Effector memory CD8-positive, alpha-beta T cell (primary cell): ENCODE measurements around the gene POLK.
"Not testable (repeated sequence)": the region's sequence is repeated elsewhere in the genome, so short reads cannot be mapped to it uniquely, and the experiment has no call there.

ENCODE experiments used
- ATAC-seq: fragments of 150-1000 bp; cut with Tn5 transposase; replicated peaks from 2 replicates; pipeline ENCODE4 v1.10.0; 2021; ENCODE audit warnings: mild to moderate bottlenecking, moderate library complexity
- DNase-seq, 3 experiments: peaks; one replicate each; pipeline ENCODE4 v3.0.0; 2021
- H3K27ac Mint-ChIP-seq, 2 donors: one replicate each; pipeline ENCODE4 v1.8.0; 2022; ENCODE audit warnings: mild to moderate bottlenecking in 2 of 2, mixed read lengths in 2 of 2, moderate library complexity in 2 of 2
- H3K27me3 Mint-ChIP-seq, 2 donors: one replicate each; pipeline ENCODE4 v1.8.0; 2022; ENCODE audit warnings: mixed read lengths in 2 of 2
- H3K36me3 Mint-ChIP-seq: one replicate; pipeline ENCODE4 v1.8.0; 2022; ENCODE audit warnings: mild to moderate bottlenecking, moderate library complexity, mixed read lengths; ENCODE audit not compliant: insufficient read depth
- H3K4me1 Mint-ChIP-seq, 2 donors: one replicate each; pipeline ENCODE4 v1.8.0; 2022; ENCODE audit warnings: low read depth in 2 of 2, mixed read lengths in 2 of 2
- H3K4me3 Mint-ChIP-seq, 2 donors: one replicate each; pipeline ENCODE4 v1.8.0; 2022; ENCODE audit warnings: mild to moderate bottlenecking in 2 of 2, mixed read lengths in 2 of 2, moderate library complexity in 2 of 2
- H3K9me3 Mint-ChIP-seq, 2 donors: one replicate each; pipeline ENCODE4 v1.8.0; 2022; ENCODE audit warnings: mixed read lengths in 2 of 2

POLK gene

DNA sequence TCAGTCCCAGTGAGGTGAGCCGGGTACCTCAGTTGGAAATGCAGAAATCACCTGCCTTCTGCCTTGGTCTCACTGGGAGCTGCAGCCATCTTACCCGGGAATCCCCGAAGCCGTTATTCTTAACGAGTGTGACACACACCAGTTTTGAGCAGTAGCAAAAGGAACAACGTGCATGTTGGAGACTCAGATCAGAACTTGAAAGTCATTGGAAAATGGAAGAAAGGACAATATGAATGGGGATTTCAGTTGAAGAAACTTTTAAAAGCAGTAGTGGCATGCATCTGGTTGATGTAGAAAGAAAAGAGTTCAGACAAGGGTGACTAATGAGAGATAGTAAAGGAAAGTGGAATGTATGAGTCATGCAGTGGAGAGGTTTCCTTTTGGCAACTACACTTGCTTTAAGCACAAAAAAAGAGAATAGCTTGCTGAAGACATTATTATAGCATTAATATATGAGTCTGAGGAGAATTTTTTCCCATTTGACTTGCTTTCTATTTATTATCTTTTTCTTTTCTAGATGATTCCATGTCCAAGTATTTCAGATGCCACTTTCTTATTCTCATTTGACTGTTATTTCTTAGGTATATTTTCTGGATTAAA lies 55.1 kb downstream of the POLK start:
- peaks cover 23 to 34% of the 10 kb centered on the region in 2 donors for H3K4me1 Mint-ChIP-seq
- H3K27ac Mint-ChIP-seq = peak overlapping the region in 1 of 2 donors; percentile 13
- H3K36me3 Mint-ChIP-seq = peaks cover 4% of the 10 kb centered on the region
- DNase-seq = no peak
- ATAC-seq = peak; percentile 81
- peaks cover 0 to 6% of the 10 kb centered on the region in 2 donors for H3K9me3 Mint-ChIP-seq
- H3K4me3 Mint-ChIP-seq = peak overlapping the region in 1 of 2 donors; percentile 31
- H3K27me3 Mint-ChIP-seq = no peaks in the 10 kb centered on the region

DNA sequence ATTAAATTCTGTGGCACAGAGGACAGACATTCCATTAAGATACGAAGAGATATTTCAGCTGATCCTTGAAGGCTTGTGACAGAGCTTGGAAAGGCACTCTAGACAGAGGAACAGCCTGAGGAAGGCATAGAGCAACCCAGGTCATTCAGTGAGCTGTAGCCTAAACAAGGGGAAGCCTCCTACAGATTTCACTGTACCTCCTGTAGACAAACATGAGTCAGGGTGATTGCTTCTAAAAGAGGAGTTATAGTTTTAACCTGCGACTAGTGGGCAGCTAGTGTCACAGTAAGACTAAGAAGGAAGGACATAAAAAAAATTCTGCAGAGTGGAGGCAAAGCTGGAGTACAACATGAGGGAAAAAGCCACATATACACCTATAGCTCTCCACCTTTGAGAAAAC lies 56.0 kb downstream of the POLK start:
- Mint-ChIP-seq H3K36me3 (peaks cover 4% of the 10 kb centered on the region), H3K4me1 (peaks cover 18 to 34% of the 10 kb centered on the region in 2 donors), H3K27ac (peak overlapping the region in 1 of 2 donors; percentile 30), H3K9me3 (peaks cover 0 to 6% of the 10 kb centered on the region in 2 donors), H3K4me3 (no peak overlapping the region), H3K27me3 (no peaks in the 10 kb centered on the region)
- ATAC-seq = no peak
- no peak for DNase-seq

DNA sequence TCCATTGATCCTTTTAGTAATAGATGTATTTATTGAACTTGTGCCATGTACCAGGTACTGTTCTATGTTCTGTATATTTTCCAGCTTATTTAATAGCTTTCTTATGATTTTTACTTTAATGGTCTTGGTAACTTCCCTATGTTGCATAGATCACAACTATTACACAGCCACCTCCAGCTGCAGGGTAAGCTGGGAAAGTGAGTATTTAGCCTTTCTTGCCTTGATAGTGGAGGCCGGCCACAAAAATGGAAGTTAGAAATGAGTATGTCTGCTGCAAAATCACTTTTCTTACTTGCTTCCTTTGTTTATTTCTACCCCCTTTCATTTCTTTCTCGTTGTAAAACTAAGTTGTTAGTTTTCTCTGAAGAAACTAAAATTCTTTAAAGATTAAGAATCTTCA lies 56.5 kb downstream of the POLK start:
- Mint-ChIP-seq H3K9me3 (peaks cover 0 to 4% of the 10 kb centered on the region in 2 donors), H3K4me3 (no peak overlapping the region), H3K27me3 (no peaks in the 10 kb centered on the region), H3K4me1 (peaks cover 18 to 34% of the 10 kb centered on the region in 2 donors), H3K27ac (peak overlapping the region in 1 of 2 donors; percentile 30), H3K36me3 (peaks cover 4% of the 10 kb centered on the region)
- ATAC-seq = no peak
- DNase-seq = no peak

DNA sequence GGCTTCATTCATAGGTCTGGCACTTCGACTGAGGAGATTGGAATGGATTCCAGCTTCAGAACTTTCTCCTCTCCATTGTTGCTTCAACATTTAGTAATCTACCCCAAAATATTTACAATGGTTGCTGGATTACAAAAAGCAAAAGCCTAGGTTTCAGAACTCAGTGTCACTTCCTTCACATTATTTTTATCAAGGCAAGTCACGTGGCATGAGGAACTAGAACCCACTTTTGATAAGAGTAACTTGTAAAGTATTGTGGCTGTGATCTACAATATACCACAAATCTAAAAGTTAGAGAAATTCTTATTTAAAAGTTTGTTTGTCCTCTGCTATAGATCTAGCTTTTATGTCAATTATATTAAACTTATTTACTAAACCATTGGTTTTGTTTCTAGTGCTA lies 59.9 kb downstream of the POLK start:
- no peaks in the 10 kb centered on the region for H3K27me3 Mint-ChIP-seq
- H3K27ac Mint-ChIP-seq = no peak overlapping the region
- no peak for DNase-seq
- H3K4me3 Mint-ChIP-seq = no peak overlapping the region
- peaks cover 8% of the 10 kb centered on the region for H3K36me3 Mint-ChIP-seq
- peaks cover 7 to 18% of the 10 kb centered on the region in 2 donors for H3K4me1 Mint-ChIP-seq
- H3K9me3 Mint-ChIP-seq = no peaks in the 10 kb centered on the region
- no peak for ATAC-seq

DNA sequence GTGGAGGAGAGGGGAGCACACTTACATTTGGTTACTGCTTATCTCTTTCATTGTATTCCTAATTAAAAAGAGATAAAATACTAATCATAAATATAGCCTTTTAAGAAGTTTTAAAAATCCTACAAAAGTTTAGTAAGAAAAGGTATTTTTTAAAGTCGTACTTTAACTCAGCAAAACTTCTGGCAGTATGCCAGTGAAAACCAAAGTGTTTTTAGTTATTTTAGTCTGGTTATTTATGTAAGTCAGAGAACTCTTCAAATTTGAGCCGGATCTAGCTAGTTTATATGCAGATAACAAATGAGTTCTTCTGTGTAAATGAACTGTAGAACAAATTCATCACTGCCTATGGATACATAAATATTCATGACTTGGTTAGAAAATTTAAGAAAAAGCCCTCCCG lies 63.1 kb downstream of the POLK start:
- H3K36me3 Mint-ChIP-seq = peaks cover 24% of the 10 kb centered on the region
- no peak overlapping the region for H3K27ac Mint-ChIP-seq
- ATAC-seq (no peak), DNase-seq (no peak)
- no peaks in the 10 kb centered on the region for H3K4me1 Mint-ChIP-seq
- no peak overlapping the region for H3K4me3 Mint-ChIP-seq
- H3K27me3 Mint-ChIP-seq = no peaks in the 10 kb centered on the region
- H3K9me3 Mint-ChIP-seq = no peaks in the 10 kb centered on the region

DNA sequence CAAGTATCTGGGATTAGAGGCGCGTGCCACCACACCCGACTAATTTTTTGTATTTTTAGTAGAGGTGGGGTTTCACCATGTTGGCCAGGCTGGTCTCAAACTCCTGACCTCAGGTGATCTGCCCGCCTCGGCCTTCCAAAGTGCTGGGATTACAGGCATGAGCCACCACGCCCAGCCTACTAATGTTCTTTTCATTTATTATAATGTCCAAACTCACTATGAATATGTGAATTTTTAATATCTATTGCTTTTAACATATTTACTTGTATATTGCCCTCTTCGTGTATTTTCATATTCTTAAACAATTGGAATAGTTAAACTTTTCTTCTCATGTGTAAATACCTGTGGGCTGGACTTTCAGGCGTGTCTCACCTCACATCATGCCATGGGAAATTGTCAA lies 66.6 kb downstream of the POLK start:
- not testable (repeated sequence) for H3K27ac Mint-ChIP-seq, H3K4me3 Mint-ChIP-seq, ATAC-seq, H3K27me3 Mint-ChIP-seq, H3K4me1 Mint-ChIP-seq, H3K9me3 Mint-ChIP-seq, DNase-seq
- H3K36me3 Mint-ChIP-seq = peaks cover 42% of the 10 kb centered on the region

DNA sequence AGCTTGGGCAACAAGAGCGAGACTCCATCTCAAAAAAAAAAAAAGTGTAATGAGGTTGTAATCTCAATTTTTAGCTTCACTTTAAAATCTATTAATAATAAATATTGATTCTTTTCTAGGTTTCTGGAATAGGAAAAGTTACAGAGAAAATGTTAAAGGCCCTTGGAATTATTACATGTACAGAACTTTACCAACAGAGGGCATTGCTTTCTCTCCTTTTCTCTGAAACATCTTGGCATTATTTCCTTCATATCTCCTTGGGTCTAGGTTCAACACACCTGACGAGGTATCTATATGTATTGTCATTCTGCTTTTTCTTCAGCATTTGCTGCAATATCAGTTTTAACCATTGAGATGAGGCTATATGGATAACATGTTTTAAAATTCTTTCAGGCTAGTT lies 73.0 kb downstream of the POLK start:
- Mint-ChIP-seq H3K36me3 (peaks cover 38% of the 10 kb centered on the region), H3K4me3 (no peak overlapping the region), H3K27me3 (no peaks in the 10 kb centered on the region), H3K4me1 (no peaks in the 10 kb centered on the region), H3K27ac (peak overlapping the region in 1 of 2 donors; percentile 54), H3K9me3 (no peaks in the 10 kb centered on the region)
- ATAC-seq (no peak), DNase-seq (no peak)

DNA sequence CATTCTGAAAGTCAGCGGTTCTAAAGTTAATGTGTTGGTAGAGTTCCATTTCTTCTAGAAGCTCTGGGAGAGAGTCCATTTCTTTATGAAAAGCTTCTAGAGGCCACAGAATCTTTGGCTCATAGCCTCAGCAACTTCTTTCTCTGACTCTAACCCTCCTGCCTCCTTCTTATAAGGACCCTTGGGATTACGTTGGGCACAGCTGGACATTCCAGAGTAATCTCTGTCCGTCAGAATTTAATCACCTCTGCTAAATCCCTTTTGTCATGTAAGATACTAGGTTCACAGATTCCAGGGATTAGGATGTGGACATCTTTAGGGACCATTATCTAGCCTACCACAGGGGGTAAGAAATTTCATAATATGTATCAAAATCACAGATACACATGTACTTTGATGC lies 77.0 kb downstream of the POLK start:
- DNase-seq (no peak), ATAC-seq (no peak)
- no peaks in the 10 kb centered on the region for H3K9me3 Mint-ChIP-seq
- H3K4me1 Mint-ChIP-seq = no peaks in the 10 kb centered on the region
- no peak overlapping the region for H3K4me3 Mint-ChIP-seq
- H3K27ac Mint-ChIP-seq = no peak overlapping the region
- peaks cover 37% of the 10 kb centered on the region for H3K36me3 Mint-ChIP-seq
- no peaks in the 10 kb centered on the region for H3K27me3 Mint-ChIP-seq

DNA sequence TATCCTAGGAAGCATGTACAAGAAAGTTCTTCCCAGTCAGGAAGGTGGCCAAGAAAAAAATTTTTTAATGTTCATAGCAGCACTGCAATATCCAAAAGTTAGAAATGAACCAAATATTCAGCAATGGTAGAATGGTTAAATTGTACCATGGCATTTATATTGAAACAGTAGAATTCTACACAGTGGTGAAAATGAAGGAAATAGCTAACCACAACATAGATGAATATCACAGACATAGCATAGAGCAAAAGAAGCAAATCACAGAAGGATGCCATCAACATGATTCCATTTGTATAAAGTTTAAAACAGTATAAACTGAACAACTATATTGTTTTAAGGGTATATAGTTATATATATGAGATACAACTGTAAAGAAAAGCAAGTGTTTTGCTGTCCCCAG lies 88.8 kb downstream of the POLK start:
- Mint-ChIP-seq H3K9me3 (no peaks in the 10 kb centered on the region), H3K36me3 (peaks cover 5% of the 10 kb centered on the region), H3K27me3 (no peaks in the 10 kb centered on the region), H3K27ac (no peak overlapping the region), H3K4me1 (peaks cover 5 to 11% of the 10 kb centered on the region in 2 donors), H3K4me3 (no peak overlapping the region)
- DNase-seq (no peak), ATAC-seq (no peak)

DNA sequence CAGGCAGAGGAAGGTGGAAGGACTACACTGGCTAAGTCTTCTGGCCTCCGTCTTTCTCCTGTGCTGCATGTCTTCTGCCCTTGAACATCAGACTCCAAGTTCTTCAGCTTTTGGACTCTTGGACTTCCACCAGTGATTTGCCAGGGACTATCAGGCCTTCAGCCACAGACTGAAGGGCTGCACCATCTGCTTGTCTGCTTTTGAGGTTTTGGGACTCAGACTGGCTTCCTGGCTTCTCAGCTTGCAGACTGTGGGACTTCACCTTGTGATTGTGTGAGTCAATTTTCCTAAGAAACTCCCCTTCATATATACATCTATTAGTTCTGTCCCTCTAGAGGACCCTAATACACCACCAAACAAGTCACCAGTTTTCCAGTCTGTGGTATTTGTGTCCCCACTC lies 89.9 kb downstream of the POLK start:
- Mint-ChIP-seq H3K4me1 (peaks cover 5 to 11% of the 10 kb centered on the region in 2 donors), H3K27ac (no peak overlapping the region), H3K9me3 (no peaks in the 10 kb centered on the region), H3K36me3 (peaks cover 5% of the 10 kb centered on the region), H3K27me3 (no peaks in the 10 kb centered on the region), H3K4me3 (no peak overlapping the region)
- no peak for DNase-seq
- ATAC-seq = no peak

DNA sequence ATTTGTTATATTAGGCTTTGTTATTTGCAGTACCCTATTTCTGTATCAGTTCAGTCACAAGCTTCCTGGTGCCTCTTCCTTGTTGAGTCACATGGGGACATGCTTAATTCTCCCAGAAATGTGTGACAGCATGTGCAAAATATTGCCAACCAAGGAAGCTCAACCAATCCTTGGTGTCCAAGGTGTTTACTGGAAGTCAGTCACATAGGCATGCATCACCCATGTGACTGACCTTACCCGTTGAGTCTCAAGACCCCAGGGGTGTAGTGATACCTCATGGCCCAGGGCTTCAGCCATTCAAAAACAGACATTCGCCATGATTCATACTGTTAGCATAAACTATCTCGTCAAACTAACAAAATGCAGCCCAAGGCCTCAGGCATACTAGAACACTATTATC lies 90.3 kb downstream of the POLK start:
- DNase-seq (no peak), ATAC-seq (no peak)
- peaks cover 5% of the 10 kb centered on the region for H3K36me3 Mint-ChIP-seq
- no peaks in the 10 kb centered on the region for H3K9me3 Mint-ChIP-seq
- H3K27ac Mint-ChIP-seq = no peak overlapping the region
- H3K27me3 Mint-ChIP-seq = no peaks in the 10 kb centered on the region
- H3K4me3 Mint-ChIP-seq = no peak overlapping the region
- H3K4me1 Mint-ChIP-seq = peaks cover 5 to 11% of the 10 kb centered on the region in 2 donors

DNA sequence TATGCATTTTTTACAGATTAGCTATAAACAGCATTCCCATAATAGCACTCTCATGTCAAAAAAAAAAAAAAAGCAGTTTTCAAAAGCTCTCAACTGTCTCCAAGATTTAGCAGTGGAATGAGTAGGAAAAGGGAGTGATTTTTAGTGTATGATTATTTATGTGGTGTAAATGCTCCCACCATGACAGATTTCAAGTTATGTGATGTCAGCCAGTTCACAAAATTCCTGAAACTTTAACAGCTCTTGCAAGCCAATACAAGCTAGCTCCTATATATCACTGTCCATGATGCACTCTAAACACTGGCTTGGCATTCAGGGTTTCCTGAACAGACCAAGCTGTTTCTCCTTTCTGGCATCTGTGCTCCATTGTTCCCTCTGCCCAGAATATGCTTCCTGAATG lies 91.7 kb downstream of the POLK start:
- Mint-ChIP-seq H3K4me3 (no peak overlapping the region), H3K9me3 (no peaks in the 10 kb centered on the region), H3K36me3 (peaks cover 5% of the 10 kb centered on the region), H3K27ac (no peak overlapping the region), H3K4me1 (peaks cover 5 to 11% of the 10 kb centered on the region in 2 donors), H3K27me3 (no peaks in the 10 kb centered on the region)
- DNase-seq (no peak), ATAC-seq (no peak)

DNA sequence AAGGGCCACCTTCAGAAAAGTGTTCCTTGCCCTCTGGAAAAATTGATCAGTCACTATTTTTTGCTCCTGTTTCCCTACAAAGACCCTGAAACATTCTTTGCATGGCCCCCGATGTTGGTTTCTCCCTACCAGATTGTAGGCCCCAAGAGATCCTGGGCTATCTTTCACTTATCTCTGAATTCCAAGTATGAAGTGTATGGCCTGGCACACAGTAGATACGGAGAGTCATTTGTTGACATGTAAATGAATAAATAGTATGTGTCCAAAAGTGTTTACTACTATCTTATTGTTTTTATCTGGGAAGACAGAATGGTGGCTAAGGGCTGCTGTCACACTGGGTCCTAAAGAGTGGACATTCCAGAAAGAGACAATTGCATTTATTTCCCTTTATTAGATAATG lies 92.1 kb downstream of the POLK start:
- Mint-ChIP-seq H3K27me3 (no peaks in the 10 kb centered on the region), H3K4me1 (peaks cover 5 to 11% of the 10 kb centered on the region in 2 donors), H3K4me3 (no peak overlapping the region), H3K9me3 (no peaks in the 10 kb centered on the region), H3K36me3 (peaks cover 2% of the 10 kb centered on the region), H3K27ac (no peak overlapping the region)
- no peak for ATAC-seq
- DNase-seq = no peak

DNA sequence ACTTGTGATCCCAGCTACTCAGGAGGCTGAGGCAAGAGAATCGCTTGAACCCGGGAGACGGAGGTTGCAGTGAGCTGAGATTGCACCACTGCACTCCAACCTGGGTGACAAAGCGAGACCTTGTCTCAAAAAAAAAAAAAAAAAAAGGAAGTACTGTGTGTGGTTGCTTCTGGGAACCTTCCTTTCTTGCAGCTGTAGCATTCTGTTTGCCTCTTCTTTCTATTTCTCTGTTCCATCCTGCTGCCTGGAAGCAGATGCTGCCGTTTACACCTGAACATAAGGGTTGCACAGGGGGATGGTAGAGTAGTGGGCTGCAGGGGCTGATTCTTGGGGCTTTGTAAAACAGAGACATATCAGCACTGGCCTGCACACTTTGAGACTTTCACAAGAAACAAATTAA lies 95.7 kb downstream of the POLK start:
- H3K9me3 Mint-ChIP-seq, H3K27ac Mint-ChIP-seq, ATAC-seq: not testable (repeated sequence)

DNA sequence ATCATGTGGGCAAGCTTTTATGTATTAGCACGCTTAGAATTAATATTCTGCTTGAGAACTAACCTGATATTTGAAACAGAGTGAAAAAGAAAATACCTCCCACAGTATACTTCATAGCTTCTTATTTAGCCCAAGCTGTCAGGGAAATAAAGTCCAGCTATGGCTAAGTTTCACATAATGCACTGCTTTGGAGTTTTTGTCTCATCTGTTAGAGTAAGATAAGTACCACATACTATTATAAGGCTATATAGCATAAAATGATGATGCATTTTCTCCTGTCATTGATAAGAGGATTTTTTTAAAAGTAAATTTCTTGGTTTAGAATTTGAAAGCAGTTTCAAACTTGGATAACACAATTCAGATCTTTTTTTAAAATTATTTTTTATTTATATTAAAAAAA lies 97.2 kb downstream of the POLK start:
- H3K4me1 Mint-ChIP-seq = peaks cover 0 to 12% of the 10 kb centered on the region in 2 donors
- no peaks in the 10 kb centered on the region for H3K9me3 Mint-ChIP-seq
- H3K27ac Mint-ChIP-seq = peak overlapping the region in 1 of 2 donors; percentile 70
- H3K36me3 Mint-ChIP-seq = no peaks in the 10 kb centered on the region
- H3K27me3 Mint-ChIP-seq = no peaks in the 10 kb centered on the region
- H3K4me3 Mint-ChIP-seq = no peak overlapping the region
- ATAC-seq = no peak
- DNase-seq = no peak

More for the DNA sequence above, 95.7 kb downstream of the POLK start:
- H3K27me3 Mint-ChIP-seq, H3K4me3 Mint-ChIP-seq, H3K36me3 Mint-ChIP-seq, H3K4me1 Mint-ChIP-seq, DNase-seq: not testable (repeated sequence)
